ENCODE data around the gene PLA1A.
A peak's percentile ranks its signal among the peaks of the same experiment; 100 is the strongest.

PLA1A gene

GRCh38 chr3:119664850-119665379 is 67.2 kb downstream of the PLA1A start:
- no peaks in the 10 kb centered on the region for H4K20me1 ChIP-seq (ENCODE audit: insufficient read depth, low read length, poor library complexity, severe bottlenecking)
- H3K4me2 ChIP-seq (ENCODE audit: low read depth, low read length, poor library complexity, severe bottlenecking): no peak overlapping the region
- peaks cover 4% of the 10 kb centered on the region for H3K36me3 ChIP-seq (ENCODE audit: insufficient read depth, low read length)
- no peaks in the 10 kb centered on the region for H3K9me3 ChIP-seq (ENCODE audit: insufficient read depth, low read depth, low read length)
- H3K4me3 ChIP-seq (ENCODE audit: low read length, poor library complexity, severe bottlenecking): no peak overlapping the region
- no peak for TF ChIP-seq EZH2phosphoT487 (IDR thresholded peaks at IDR 0.05; ENCODE audit: borderline replicate concordance)
- no peak for TF ChIP-seq CTCF (conservative IDR thresholded peaks at IDR 0.05; ENCODE audit: low read length)
- no peaks in the 10 kb centered on the region for H3F3A ChIP-seq (ENCODE audit: low read depth)
- peaks cover 2% of the 10 kb centered on the region for H3K4me1 ChIP-seq (ENCODE audit: insufficient read depth, low read length, poor library complexity, severe bottlenecking)
- no peaks in the 10 kb centered on the region for H3K27me3 ChIP-seq (ENCODE audit: insufficient read depth, low read length, poor library complexity, severe bottlenecking)
- no peak overlapping the region for H3K9ac ChIP-seq (ENCODE audit: low read depth, low read length, poor library complexity, severe bottlenecking)
- H3K79me2 ChIP-seq (ENCODE audit: insufficient read depth, low read length): no peaks in the 10 kb centered on the region
- no peaks in the 10 kb centered on the region for H3K9me2 ChIP-seq (replicated peaks; ENCODE audit: low read depth, low read length)
- no peak overlapping the region for H2AFZ ChIP-seq (ENCODE audit: low read length)

- Histone ChIP-seq H4K20me1 (ENCODE audit: insufficient read depth, low read length, poor library complexity, severe bottlenecking) (no peaks in the 10 kb centered on the region), H3K27me3 (ENCODE audit: insufficient read depth, low read length, poor library complexity, severe bottlenecking) (no peaks in the 10 kb centered on the region), H2AFZ (ENCODE audit: low read length) (no peak overlapping the region), H3K4me1 (ENCODE audit: insufficient read depth, low read length, poor library complexity, severe bottlenecking) (peaks cover 9% of the 10 kb centered on the region), H3K9ac (ENCODE audit: low read depth, low read length, poor library complexity, severe bottlenecking) (no peak overlapping the region), H3F3A (ENCODE audit: low read depth) (no peaks in the 10 kb centered on the region), H3K4me3 (ENCODE audit: low read length, poor library complexity, severe bottlenecking) (no peak overlapping the region), H3K79me2 (ENCODE audit: insufficient read depth, low read length) (no peaks in the 10 kb centered on the region), H3K36me3 (ENCODE audit: insufficient read depth, low read length) (peaks cover 4% of the 10 kb centered on the region), H3K4me2 (ENCODE audit: low read depth, low read length, poor library complexity, severe bottlenecking) (no peak overlapping the region), H3K9me3 (ENCODE audit: insufficient read depth, low read depth, low read length) (no peaks in the 10 kb centered on the region), H3K9me2 (replicated peaks; ENCODE audit: low read depth, low read length) (no peaks in the 10 kb centered on the region)
- TF ChIP-seq CTCF (conservative IDR thresholded peaks at IDR 0.05; ENCODE audit: low read length) (no peak), EZH2phosphoT487 (IDR thresholded peaks at IDR 0.05; ENCODE audit: borderline replicate concordance) (no peak)
Measured at GRCh38 chr3:119665954-119666559, 68.4 kb downstream of the PLA1A start.

- no peaks in the 10 kb centered on the region for H3K9me2 ChIP-seq (replicated peaks; ENCODE audit: low read depth, low read length)
- peaks cover 30% of the 10 kb centered on the region for H3K4me1 ChIP-seq (ENCODE audit: insufficient read depth, low read length, poor library complexity, severe bottlenecking)
- H3F3A ChIP-seq (ENCODE audit: low read depth): no peaks in the 10 kb centered on the region
- no peak overlapping the region for H3K4me3 ChIP-seq (ENCODE audit: low read length, poor library complexity, severe bottlenecking)
- TF ChIP-seq CTCF (conservative IDR thresholded peaks at IDR 0.05; ENCODE audit: low read length): no peak
- no peak for TF ChIP-seq EZH2phosphoT487 (IDR thresholded peaks at IDR 0.05; ENCODE audit: borderline replicate concordance)
- peaks cover under 1% of the 10 kb centered on the region for H4K20me1 ChIP-seq (ENCODE audit: insufficient read depth, low read length, poor library complexity, severe bottlenecking)
- peaks cover 23% of the 10 kb centered on the region; the same call in 1 of the 2 replicates for H3K79me2 ChIP-seq (ENCODE audit: insufficient read depth, low read length)
- peak overlapping the region; percentile 30 for H3K4me2 ChIP-seq (ENCODE audit: low read depth, low read length, poor library complexity, severe bottlenecking)
- no peaks in the 10 kb centered on the region for H3K9me3 ChIP-seq (ENCODE audit: insufficient read depth, low read depth, low read length)
- H2AFZ ChIP-seq (ENCODE audit: low read length): no peak overlapping the region
- H3K9ac ChIP-seq (ENCODE audit: low read depth, low read length, poor library complexity, severe bottlenecking): no peak overlapping the region
- peaks cover 23% of the 10 kb centered on the region for H3K36me3 ChIP-seq (ENCODE audit: insufficient read depth, low read length)
- no peaks in the 10 kb centered on the region for H3K27me3 ChIP-seq (ENCODE audit: insufficient read depth, low read length, poor library complexity, severe bottlenecking)
Measured at GRCh38 chr3:119669906-119670570, 72.4 kb downstream of the PLA1A start.

Measured in Loucy (cell line).